ENCODE results near the gene SLC7A14.

DNA sequence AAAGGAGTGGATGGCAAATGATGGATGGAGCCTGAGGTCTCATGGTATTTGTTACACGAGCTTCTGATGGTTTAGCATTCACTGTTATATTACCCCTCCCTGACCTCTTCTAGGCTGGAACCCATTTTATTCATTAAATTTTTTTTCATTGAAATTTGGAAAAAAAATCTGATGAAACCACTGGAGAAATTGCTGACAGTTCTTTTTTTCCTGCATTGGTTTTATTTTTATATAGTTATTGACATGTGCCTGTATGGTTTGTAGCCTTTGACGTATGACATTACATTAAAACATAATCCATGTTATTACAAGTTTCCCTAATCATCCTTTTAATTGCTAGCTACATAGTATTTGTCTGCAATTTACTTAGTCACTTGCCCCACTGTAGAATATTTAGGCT lies 85.4 kb downstream of the SLC7A14 start:
- TF ChIP-seq, protein P1, sequence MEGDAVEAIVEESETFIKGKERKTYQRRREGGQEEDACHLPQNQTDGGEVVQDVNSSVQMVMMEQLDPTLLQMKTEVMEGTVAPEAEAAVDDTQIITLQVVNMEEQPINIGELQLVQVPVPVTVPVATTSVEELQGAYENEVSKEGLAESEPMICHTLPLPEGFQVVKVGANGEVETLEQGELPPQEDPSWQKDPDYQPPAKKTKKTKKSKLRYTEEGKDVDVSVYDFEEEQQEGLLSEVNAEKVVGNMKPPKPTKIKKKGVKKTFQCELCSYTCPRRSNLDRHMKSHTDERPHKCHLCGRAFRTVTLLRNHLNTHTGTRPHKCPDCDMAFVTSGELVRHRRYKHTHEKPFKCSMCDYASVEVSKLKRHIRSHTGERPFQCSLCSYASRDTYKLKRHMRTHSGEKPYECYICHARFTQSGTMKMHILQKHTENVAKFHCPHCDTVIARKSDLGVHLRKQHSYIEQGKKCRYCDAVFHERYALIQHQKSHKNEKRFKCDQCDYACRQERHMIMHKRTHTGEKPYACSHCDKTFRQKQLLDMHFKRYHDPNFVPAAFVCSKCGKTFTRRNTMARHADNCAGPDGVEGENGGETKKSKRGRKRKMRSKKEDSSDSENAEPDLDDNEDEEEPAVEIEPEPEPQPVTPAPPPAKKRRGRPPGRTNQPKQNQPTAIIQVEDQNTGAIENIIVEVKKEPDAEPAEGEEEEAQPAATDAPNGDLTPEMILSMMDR (conservative IDR thresholded peaks at IDR 0.05; ENCODE audit: low read length): no peak
- no peak for TF ChIP-seq EZH2phosphoT487 (IDR thresholded peaks at IDR 0.05; ENCODE audit: borderline replicate concordance, low read depth, low read length)
